T-helper 1 cell (primary cell): Measurements from ENCODE around the gene BMPR1A.
A peak's percentile ranks its signal among the peaks of the same experiment; 100 is the strongest.

Experiments
- DNase-seq, 5 donors: peaks; one replicate each; pipeline ENCODE4 v3.0.0-alpha.2; 2012 to 2020
- total RNA-seq, 4 donors: gene quantifications; one replicate each; lab custom pipeline; 2026; lab: John Stamatoyannopoulos, UW

BMPR1A gene
- total RNA-seq = 12.1 to 17.0 (median 15.4) reads per million in 4 donors

- DNase-seq = no peak
Observed at GRCh38 chr10:86756511-86757112, at the start of gene BMPR1A. Gene BMPR1A (plus strand): TSS chr10:86756619. CDS start chr10:86876019, 119,400 bp downstream.

- no peak for DNase-seq
Observed at GRCh38 chr10:86706977-86707376, 49.4 kb upstream of the BMPR1A start.

GRCh38 chr10:86707505-86707904 lies 48.9 kb upstream of the BMPR1A start:
- no peak for DNase-seq

GRCh38 chr10:86708068-86708782 lies 48.2 kb upstream of the BMPR1A start:
- no peak for DNase-seq

GRCh38 chr10:86708783-86709380 lies 47.5 kb upstream of the BMPR1A start:
- DNase-seq = no peak

- no peak for DNase-seq
Observed at GRCh38 chr10:86709396-86710185, 46.8 kb upstream of the BMPR1A start.

GRCh38 chr10:86710987-86711512 lies 45.4 kb upstream of the BMPR1A start:
- peak; percentile 68 to 85 (median 74) for DNase-seq

- peak; percentile 23 to 51 (median 31) for DNase-seq
Observed at GRCh38 chr10:86711513-86712316, 44.7 kb upstream of the BMPR1A start.

- DNase-seq = no peak
Observed at GRCh38 chr10:86712317-86712707, 44.1 kb upstream of the BMPR1A start.

GRCh38 chr10:86715156-86715795 lies 41.1 kb upstream of the BMPR1A start:
- DNase-seq = no peak

GRCh38 chr10:86715836-86716235 lies 40.6 kb upstream of the BMPR1A start:
- no peak for DNase-seq

- no peak for DNase-seq
Observed at GRCh38 chr10:86716466-86716865, 40.0 kb upstream of the BMPR1A start.

GRCh38 chr10:86718556-86718955 lies 37.9 kb upstream of the BMPR1A start:
- no peak for DNase-seq

GRCh38 chr10:86721232-86721631 lies 35.2 kb upstream of the BMPR1A start:
- no peak for DNase-seq

GRCh38 chr10:86723009-86723408 lies 33.4 kb upstream of the BMPR1A start:
- peak in 1 of 5 donors; percentile 22 for DNase-seq

- no peak for DNase-seq
Observed at GRCh38 chr10:86724445-86724844, 32.0 kb upstream of the BMPR1A start.

- no peak for DNase-seq
Observed at GRCh38 chr10:86725980-86726676, 30.3 kb upstream of the BMPR1A start.

GRCh38 chr10:86726677-86726999 lies 29.8 kb upstream of the BMPR1A start:
- DNase-seq = no peak

GRCh38 chr10:86727470-86727869 lies 28.9 kb upstream of the BMPR1A start:
- DNase-seq = no peak

- no peak for DNase-seq
Observed at GRCh38 chr10:86728056-86728455, 28.4 kb upstream of the BMPR1A start.

- no peak for DNase-seq
Observed at GRCh38 chr10:86729677-86730076, 26.7 kb upstream of the BMPR1A start.
